Measurements from ENCODE around the gene GNG12. TPM values are rescaled to one million over a fixed set of nuclear protein-coding genes. Genes with fewer than 3 reads are reported as not detected.
A peak's percentile ranks its signal among the peaks of the same experiment; 100 is the strongest.

GNG12 gene
- total RNA-seq, 6 experiments from 2014 or later: 172 to 229 (median 198) TPM

- peaks cover 46% of the 10 kb centered on the region for H3K36me3 Mint-ChIP-seq (ENCODE audit: low read depth)
- H3K27ac Mint-ChIP-seq: no peak overlapping the region
- H3K4me3 Mint-ChIP-seq: no peak overlapping the region
- H3K27me3 Mint-ChIP-seq (ENCODE audit: insufficient read depth): peaks cover 2% of the 10 kb centered on the region; the same call in 1 of the 2 replicates
- H3K9me3 Mint-ChIP-seq: peaks cover 3% of the 10 kb centered on the region; the same call in 1 of the 2 replicates
- no peak for TF ChIP-seq CTCF (IDR thresholded peaks at IDR 0.05)
- no peak for DNase-seq
- peaks cover 69% of the 10 kb centered on the region for H3K4me1 Mint-ChIP-seq (ENCODE audit: low read depth)
These were observed 30.7 kb downstream of the GNG12 start for GRCh38 chr1:67802565-67802964.

GRCh38 chr1:67801903-67802302, 31.4 kb downstream of the GNG12 start:
- DNase-seq: peak; percentile 17
- H3K27me3 Mint-ChIP-seq (ENCODE audit: insufficient read depth): peaks cover 2% of the 10 kb centered on the region; the same call in 1 of the 2 replicates
- H3K4me1 Mint-ChIP-seq (ENCODE audit: low read depth): peaks cover 73% of the 10 kb centered on the region
- no peak overlapping the region for H3K4me3 Mint-ChIP-seq
- peak overlapping the region; percentile 44 for H3K27ac Mint-ChIP-seq
- TF ChIP-seq CTCF (IDR thresholded peaks at IDR 0.05): no peak
- peaks cover 7% of the 10 kb centered on the region; the same call in 1 of the 2 replicates for H3K9me3 Mint-ChIP-seq
- peaks cover 52% of the 10 kb centered on the region for H3K36me3 Mint-ChIP-seq (ENCODE audit: low read depth)

GRCh38 chr1:67795179-67795912, 37.9 kb downstream of the GNG12 start:
- Mint-ChIP-seq H3K4me3 (no peak overlapping the region), H3K4me1 (ENCODE audit: low read depth) (peaks cover 78% of the 10 kb centered on the region), H3K36me3 (ENCODE audit: low read depth) (peaks cover 32% of the 10 kb centered on the region), H3K27ac (peak overlapping the region; percentile 40; the same call in 1 of the 2 replicates), H3K27me3 (ENCODE audit: insufficient read depth) (peaks cover 2% of the 10 kb centered on the region), H3K9me3 (peaks cover 7% of the 10 kb centered on the region; the same call in 1 of the 2 replicates)
- peak; percentile 29; the same call in 1 of the 2 replicates for TF ChIP-seq CTCF (IDR thresholded peaks at IDR 0.05)
- DNase-seq: no peak

GRCh38 chr1:67793562-67793961, 39.7 kb downstream of the GNG12 start:
- H3K4me1 Mint-ChIP-seq (ENCODE audit: low read depth): peaks cover 87% of the 10 kb centered on the region

More at GRCh38 chr1:67793562-67793961, 39.7 kb downstream of the GNG12 start:
- Mint-ChIP-seq H3K9me3 (peaks cover 7% of the 10 kb centered on the region; the same call in 1 of the 2 replicates), H3K27me3 (ENCODE audit: insufficient read depth) (peaks cover 2% of the 10 kb centered on the region), H3K4me3 (peak overlapping the region; percentile 84), H3K36me3 (ENCODE audit: low read depth) (peaks cover 28% of the 10 kb centered on the region), H3K27ac (peak overlapping the region; percentile 96)
- TF ChIP-seq CTCF (IDR thresholded peaks at IDR 0.05): no peak
- DNase-seq: peak; percentile 37
